Neural crest cell (in vitro differentiated cells): ENCODE results near the gene CXCL10. TPM values are rescaled to one million over a fixed set of nuclear protein-coding genes. Genes with fewer than 3 reads are reported as not detected.
A peak's percentile ranks its signal among the peaks of the same experiment; 100 is the strongest.

Experiments
- DNase-seq: peaks from one replicate; pipeline ENCODE4 v3.0.0; 2021; ENCODE audit warnings: low read depth, mixed read lengths, low spot score
- H3K27ac Mint-ChIP-seq: one replicate; pipeline ENCODE4 v1.8.0; 2021; ENCODE audit warnings: mild to moderate bottlenecking, mixed read lengths; ENCODE audit not compliant: unreplicated experiment
- H3K27me3 Mint-ChIP-seq: 2 replicates; pipeline ENCODE4 v1.8.0; 2021; ENCODE audit warnings: low read depth, mild to moderate bottlenecking, mixed read lengths
- H3K36me3 Mint-ChIP-seq: 2 replicates; pipeline ENCODE4 v1.8.0; 2021; ENCODE audit warnings: low read depth, mild to moderate bottlenecking, mixed read lengths
- H3K4me1 Mint-ChIP-seq: 2 replicates; pipeline ENCODE4 v1.8.0; 2021; ENCODE audit warnings: mixed read lengths
- H3K4me3 Mint-ChIP-seq: one replicate; pipeline ENCODE4 v1.8.0; 2021; ENCODE audit warnings: mild to moderate bottlenecking, mixed read lengths
- H3K9me3 Mint-ChIP-seq: 2 replicates; pipeline ENCODE4 v1.8.0; 2021; ENCODE audit warnings: mixed read lengths
- long read RNA-seq: library from polyadenylated mRNA; unstranded; transcript quantifications from one replicate; pipeline ENCODE4 v2.0.0, GENCODE V29; 2020
- total RNA-seq: library from RNA; stranded (reverse); gene quantifications from 2 replicates; pipeline ENCODE4 v1.2.1, GENCODE V29; 2021
- TF ChIP-seq, protein P1 (sequence below): fragments of 200-600 bp; sonication (generic); conservative IDR thresholded peaks from 2 replicates; pipeline ENCODE4 v1.5.0; 2021; ENCODE audit warnings: antibody characterized with exemption, mild to moderate bottlenecking

Gene CXCL10
- not detected in 2 replicates for total RNA-seq
- long read RNA-seq = 0 reads

DNA sequence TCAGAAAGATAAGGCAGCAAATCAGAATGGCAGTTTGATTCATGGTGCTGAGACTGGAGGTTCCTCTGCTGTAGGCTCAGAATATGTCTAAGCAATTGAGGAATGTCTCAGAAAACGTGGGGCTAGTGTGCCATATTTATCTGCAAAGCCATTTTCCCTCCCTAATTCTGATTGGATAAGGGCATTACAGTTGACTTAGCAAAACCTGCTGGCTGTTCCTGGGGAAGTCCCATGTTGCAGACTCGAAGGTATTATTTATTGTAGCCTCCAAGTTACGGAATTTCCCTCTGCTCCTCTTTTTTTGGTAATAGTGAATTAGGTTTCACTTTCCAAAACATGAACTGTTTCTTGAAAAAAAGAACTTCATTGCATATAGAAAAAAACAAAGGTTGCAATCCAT lies at the start of gene CXCL10:
Gene CXCL10, minus strand, starts transcription at position 109 of the 400 bp plus-strand sequence. Its CDS starts 66 bp downstream, at position 43.
- no peak for DNase-seq
- no peaks in the 10 kb centered on the region for H3K9me3 Mint-ChIP-seq
- TF ChIP-seq, protein P1, sequence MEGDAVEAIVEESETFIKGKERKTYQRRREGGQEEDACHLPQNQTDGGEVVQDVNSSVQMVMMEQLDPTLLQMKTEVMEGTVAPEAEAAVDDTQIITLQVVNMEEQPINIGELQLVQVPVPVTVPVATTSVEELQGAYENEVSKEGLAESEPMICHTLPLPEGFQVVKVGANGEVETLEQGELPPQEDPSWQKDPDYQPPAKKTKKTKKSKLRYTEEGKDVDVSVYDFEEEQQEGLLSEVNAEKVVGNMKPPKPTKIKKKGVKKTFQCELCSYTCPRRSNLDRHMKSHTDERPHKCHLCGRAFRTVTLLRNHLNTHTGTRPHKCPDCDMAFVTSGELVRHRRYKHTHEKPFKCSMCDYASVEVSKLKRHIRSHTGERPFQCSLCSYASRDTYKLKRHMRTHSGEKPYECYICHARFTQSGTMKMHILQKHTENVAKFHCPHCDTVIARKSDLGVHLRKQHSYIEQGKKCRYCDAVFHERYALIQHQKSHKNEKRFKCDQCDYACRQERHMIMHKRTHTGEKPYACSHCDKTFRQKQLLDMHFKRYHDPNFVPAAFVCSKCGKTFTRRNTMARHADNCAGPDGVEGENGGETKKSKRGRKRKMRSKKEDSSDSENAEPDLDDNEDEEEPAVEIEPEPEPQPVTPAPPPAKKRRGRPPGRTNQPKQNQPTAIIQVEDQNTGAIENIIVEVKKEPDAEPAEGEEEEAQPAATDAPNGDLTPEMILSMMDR = no peak
- H3K4me3 Mint-ChIP-seq = no peak within 1 kb of the TSS
- no peak within 1 kb of the TSS for H3K27ac Mint-ChIP-seq
- no peaks in the 10 kb centered on the region for H3K4me1 Mint-ChIP-seq
- H3K36me3 Mint-ChIP-seq = no peaks in the 10 kb centered on the region
- H3K27me3 Mint-ChIP-seq = peaks cover 16% of the 10 kb centered on the region

DNA sequence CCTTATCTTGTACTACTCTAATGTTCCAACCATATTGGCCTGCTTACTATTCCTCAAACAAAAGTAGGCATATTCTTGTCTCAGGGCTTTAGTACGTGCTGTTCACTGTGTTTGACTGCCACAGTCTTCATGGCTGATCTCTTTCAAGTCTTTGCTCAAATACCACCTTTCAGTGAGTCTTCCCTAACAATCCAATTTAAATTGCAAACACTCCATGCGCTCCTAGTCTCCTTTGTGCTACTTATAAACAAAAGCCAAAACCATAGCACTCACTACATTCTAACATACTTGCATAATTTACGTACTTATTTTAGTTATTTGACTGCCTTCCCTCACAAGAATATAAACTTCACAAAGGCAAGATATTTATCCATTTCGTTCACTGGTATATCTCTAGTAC lies 49.5 kb upstream of the CXCL10 start:
- H3K27me3 Mint-ChIP-seq = no peaks in the 10 kb centered on the region

DNA sequence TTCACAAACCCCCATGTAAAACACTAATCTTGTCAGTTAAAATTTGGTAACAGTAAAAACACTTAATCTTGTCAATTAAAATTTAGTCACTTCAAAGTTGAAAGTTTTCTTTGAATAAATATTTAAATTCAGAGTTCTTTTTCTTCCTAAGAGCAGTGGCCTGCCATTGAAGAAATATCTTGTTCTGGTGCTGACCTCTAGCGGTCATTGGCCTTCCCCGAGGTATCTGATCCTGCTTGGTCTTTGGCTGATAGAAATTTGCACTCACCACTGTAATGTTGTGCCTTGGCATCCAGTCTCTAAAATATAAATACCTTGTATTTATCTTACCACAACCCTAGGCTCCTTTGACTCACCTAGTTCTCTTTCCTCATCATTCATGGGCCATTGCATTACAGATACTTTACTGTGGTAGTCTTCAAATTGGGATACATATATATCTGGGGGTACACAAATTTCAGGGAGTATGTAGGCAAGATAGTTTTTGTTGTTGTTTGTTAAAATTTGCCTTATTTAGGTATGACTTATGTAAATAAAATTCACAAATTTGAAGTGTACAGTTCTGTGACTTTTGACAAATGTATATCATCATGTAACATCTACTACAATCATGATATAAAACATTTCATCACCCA lies 44.5 kb upstream of the CXCL10 start:
- H3K27ac Mint-ChIP-seq = no peak overlapping the region
- H3K36me3 Mint-ChIP-seq = no peaks in the 10 kb centered on the region
- peak; percentile 71 for DNase-seq
- H3K9me3 Mint-ChIP-seq = no peaks in the 10 kb centered on the region
- TF ChIP-seq, protein P1 = peak; percentile 90
- no peak overlapping the region for H3K4me3 Mint-ChIP-seq
- no peaks in the 10 kb centered on the region for H3K4me1 Mint-ChIP-seq
- no peaks in the 10 kb centered on the region for H3K27me3 Mint-ChIP-seq

More for the DNA sequence above, 49.5 kb upstream of the CXCL10 start:
- H3K27ac Mint-ChIP-seq = no peak overlapping the region
- no peaks in the 10 kb centered on the region for H3K9me3 Mint-ChIP-seq
- no peak for DNase-seq
- H3K4me3 Mint-ChIP-seq = no peak overlapping the region
- no peaks in the 10 kb centered on the region for H3K36me3 Mint-ChIP-seq
- TF ChIP-seq, protein P1 = no peak
- H3K4me1 Mint-ChIP-seq = peaks cover 14% of the 10 kb centered on the region

DNA sequence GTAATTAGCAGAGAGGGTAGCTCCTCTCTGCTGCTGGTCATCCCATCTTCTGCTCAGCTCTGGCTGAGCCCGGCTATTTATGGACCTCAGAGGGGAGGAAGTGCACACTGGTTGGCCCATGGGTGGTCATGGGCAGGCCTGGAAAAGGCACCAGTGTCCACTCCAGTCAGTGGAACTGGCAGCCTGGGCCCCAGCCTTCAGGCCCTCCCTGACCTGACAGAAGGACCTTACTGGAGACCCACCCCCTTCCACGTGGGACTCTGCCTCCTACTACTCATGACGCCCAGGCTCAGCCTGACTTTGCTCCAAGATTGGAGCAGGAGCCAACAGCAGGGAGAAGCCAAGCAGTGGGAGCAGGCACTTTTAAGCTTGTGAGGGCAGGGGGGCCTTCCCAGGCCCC lies 43.2 kb upstream of the CXCL10 start:
- Mint-ChIP-seq H3K36me3 (no peaks in the 10 kb centered on the region), H3K9me3 (no peaks in the 10 kb centered on the region), H3K4me3 (no peak overlapping the region), H3K4me1 (no peaks in the 10 kb centered on the region), H3K27me3 (no peaks in the 10 kb centered on the region), H3K27ac (no peak overlapping the region)
- TF ChIP-seq, protein P1 = no peak
- DNase-seq = no peak

DNA sequence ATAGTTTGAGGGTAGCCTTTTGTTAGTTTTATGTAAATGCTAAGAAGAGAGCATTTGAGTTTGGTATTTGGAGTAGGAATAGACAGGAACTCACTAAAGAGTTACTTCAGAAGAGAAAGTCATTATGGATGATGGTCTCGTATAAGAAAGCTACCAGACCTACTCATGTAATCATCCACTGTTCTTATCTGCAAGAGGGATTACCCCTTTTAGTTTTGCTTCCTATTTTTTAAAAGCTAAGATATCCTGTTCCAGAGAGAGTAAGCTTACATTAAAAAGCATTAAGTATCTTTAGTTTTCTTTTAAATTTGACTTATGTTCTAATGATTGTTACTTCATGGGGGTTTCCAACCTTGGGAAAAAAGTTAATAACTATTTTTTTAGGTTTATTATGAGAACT lies 38.7 kb upstream of the CXCL10 start:
- Mint-ChIP-seq H3K27ac (no peak overlapping the region), H3K9me3 (no peaks in the 10 kb centered on the region), H3K4me1 (no peaks in the 10 kb centered on the region), H3K36me3 (no peaks in the 10 kb centered on the region), H3K4me3 (no peak overlapping the region), H3K27me3 (no peaks in the 10 kb centered on the region)
- no peak for DNase-seq
- TF ChIP-seq, protein P1 = no peak
